Activated CD8-positive, alpha-beta memory T cell treated with anti-CD3 and anti-CD28 coated beads, Interleukin-2, amount 50 U/mL, for 48 hours (primary cell): ENCODE measurements around the gene CELSR2.

Experiments used
- DNase-seq: peaks from one replicate; pipeline ENCODE4 v3.0.0-alpha.2; 2020

The CELSR2 gene

DNA sequence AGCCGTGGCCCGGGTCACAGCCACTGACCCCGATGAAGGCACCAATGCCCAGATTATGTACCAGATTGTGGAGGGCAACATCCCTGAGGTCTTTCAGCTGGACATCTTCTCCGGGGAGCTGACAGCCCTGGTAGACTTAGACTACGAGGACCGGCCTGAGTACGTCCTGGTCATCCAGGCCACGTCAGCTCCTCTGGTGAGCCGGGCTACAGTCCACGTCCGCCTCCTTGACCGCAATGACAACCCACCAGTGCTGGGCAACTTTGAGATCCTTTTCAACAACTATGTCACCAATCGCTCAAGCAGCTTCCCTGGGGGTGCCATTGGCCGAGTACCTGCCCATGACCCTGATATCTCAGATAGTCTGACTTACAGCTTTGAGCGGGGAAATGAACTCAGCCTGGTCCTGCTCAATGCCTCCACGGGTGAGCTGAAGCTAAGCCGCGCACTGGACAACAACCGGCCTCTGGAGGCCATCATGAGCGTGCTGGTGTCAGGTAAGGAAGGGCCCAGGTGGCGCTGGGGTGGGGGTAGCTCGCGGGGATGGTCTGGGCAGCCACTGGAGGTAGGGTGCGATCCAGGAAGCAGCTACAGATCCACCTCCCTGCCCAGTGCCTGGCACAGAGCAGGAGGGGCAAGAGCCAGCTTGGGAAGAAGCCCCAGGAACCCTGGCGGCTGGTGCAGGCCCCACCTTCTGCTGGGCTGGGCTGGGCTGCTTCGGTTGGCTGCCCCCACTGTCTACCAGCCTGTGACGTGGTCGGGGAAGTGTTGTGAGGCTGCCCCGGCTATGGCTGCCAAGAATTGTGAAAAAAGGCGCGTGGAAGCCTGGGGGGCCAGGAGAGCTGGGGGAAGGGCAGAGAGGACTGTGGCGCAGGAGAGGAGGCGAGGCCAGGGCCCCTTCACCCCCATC, 3.8 kb downstream of the CELSR2 start:
- no peak for DNase-seq

GRCh38 chr1:109253803-109254620, 4.7 kb downstream of the CELSR2 start:
- no peak for DNase-seq

- DNase-seq = no peak
These were observed 5.3 kb downstream of the CELSR2 start for GRCh38 chr1:109254621-109255096.

DNA sequence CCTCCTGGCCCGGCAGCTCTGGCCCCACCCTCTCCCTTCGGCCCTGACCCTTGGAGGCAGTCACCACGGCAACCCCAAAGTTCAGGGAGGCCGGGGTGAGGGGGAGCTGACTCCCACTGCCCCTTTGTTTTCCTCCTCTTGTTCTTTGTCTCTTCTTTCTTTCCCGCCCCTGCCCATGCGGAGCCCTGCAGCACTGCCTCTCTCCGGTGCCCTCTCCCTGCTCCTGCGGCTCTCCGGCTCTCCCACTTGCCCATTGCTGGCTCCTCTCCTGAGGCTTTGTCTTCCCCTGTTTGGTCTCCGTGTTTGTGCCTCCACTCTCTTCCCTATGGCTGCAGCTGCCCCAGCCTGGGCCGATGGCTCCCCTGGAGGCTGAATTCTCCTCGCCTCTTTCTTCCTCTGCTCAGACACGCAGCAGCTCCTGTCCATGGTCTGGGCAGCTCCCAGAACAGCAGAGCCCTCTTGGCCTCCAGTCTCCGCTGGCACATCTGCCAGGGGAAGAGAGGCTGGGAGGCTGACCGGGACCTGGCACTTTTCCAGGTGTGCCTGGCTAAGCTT, 5.8 kb downstream of the CELSR2 start:
- DNase-seq = no peak

GRCh38 chr1:109255678-109256077, 6.3 kb downstream of the CELSR2 start:
- DNase-seq = no peak

GRCh38 chr1:109256085-109256484, 6.7 kb downstream of the CELSR2 start:
- no peak for DNase-seq

DNA sequence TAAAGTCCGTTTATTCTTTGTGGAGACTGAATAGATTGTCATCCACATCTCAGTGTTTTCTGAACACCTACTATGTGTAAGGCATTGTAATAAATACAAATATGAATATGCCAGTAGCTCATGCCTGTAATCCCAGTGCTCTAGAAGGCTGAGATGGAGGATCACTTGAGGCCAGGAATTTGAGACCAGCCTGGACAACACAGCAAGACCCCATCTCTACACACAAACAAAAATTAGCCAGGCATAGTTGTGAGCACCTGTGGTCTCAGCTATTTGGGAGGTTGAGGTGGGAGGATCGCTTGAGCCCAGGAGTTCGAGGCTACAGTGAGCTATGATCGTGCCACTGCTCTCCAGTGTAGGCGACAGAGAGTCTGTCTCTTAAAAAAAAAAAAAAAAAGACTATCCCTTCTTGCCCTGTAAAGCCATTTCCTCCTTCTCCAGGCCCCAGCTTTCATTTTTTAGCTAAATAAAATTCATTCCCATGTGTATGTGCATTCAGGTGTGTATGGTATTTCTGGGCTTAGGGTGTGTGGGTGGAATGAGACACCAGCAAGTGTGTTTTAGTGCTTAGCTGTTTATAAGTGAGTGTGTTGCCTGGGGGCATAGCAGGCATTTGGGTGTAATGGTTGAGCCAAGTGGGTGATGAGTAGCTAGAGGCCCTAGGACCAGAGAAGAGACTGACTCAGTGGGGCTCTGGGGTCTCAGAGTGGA, 7.8 kb downstream of the CELSR2 start:
- no peak for DNase-seq

DNA sequence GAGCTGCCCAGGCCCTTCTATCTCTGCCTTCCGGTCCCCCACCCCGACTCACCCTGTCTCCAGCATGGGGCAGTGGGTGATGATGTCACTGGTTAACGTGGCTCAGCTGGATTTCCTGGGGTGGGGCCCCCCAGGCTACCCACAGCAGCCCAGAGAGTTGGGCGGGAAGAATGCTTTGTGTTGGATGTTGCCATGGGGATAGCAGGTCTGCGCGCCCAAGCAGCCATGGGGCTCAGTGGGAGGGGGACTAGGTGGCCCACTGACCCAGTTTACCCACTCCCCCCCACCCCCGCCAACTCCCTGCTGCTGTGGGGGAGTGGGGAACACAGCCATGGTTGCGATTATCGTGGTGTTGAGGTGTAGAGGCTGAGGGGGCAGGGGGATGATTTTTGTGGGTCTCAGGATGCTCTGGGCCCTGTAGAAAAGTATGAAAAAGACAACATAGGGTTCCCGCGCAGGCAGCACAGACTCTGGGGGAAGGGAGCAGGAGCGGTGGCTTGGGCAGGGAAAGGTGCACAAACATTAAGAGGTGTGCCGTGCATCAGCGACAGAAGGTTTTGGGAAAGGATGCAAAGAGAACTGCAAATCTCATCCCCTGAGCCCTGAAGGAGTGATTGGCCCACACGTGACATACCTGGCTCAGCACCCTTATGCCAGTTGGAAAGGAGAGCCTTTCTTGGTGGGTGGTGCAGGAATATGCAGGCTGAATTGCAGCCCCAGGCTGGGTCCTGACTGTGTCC, 8.5 kb downstream of the CELSR2 start:
- DNase-seq = no peak

GRCh38 chr1:109258481-109259466, 9.4 kb downstream of the CELSR2 start:
- DNase-seq = no peak

DNA sequence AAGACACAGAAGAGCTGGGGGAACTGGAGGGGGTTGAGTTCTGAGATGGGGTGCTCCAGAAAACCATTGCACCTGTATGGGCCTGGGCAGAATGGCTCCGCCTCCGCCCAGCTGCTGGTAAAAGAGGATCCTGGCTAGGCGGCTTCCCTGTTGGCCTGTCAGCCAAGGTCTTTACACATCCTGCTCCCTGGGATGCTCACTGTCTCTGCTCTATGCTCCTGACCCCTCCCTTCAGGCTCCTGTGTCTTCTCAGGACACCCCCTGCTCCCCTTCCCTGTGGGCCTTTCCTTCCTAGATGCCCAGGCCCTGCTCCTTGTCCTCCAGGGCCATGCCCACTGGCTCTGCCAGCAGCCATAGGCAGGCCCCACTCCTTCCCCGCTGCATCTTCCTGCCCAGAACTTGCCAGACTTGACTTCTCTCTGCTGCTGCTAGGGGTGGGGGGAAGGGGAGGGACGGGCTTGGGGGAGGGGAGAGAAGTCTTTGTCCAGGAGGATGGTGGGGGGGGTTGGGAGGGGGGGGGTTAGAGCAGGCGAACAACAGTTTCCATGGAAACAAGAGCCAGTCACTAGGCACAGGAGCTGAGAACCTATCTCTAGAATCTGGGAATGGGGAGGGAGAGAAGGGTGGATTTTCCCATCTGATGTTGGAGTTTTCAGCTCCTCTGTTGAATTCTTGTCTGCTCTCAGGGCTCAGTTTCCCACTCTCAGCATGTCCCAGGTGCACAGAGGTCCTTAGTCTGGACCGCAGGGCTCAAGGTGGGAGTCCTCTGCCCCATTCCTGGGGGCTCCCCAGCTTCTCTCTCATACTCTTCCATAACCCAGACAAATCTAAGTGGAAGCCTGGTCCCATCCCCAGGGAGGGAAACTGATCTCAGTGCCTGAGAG, 10.6 kb downstream of the CELSR2 start:
- DNase-seq = no peak

- DNase-seq = no peak
These were observed 11.7 kb downstream of the CELSR2 start for GRCh38 chr1:109261006-109261405.

GRCh38 chr1:109261578-109261977, 12.2 kb downstream of the CELSR2 start:
- no peak for DNase-seq

DNA sequence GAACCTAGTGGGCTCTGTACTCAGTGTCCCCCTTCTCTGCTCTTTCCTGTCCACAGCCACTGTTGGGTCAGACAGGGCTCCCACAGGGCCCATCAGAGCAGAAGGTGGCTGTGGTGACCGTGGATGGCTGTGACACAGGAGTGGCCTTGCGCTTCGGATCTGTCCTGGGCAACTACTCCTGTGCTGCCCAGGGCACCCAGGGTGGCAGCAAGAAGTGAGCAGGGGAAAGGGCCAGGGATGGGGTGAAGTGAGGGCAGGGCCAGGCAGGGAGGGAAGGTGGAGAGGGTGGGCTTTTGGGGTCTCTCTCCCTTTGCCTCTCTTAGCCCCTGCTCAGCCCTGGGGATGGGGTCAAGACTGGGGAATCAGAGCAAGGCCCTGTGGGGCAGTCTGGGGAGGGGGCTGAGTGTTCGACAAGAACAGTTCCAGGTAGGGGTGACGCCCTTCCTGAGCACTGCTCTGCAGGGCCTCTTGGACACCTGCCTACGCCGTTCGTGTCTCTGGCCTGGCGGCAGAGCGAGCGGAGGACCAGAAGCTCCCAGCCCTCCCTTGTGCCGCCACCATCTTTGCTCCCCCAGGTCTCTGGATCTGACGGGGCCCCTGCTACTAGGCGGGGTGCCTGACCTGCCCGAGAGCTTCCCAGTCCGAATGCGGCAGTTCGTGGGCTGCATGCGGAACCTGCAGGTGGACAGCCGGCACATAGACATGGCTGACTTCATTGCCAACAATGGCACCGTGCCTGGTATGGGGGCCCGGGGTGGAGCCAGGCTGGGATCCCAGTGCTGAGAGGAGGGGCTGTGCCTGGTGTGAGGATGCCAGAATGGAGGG, 13.1 kb downstream of the CELSR2 start:
- no peak for DNase-seq

- no peak for DNase-seq
These were observed 13.9 kb downstream of the CELSR2 start for GRCh38 chr1:109263234-109263596.

- DNase-seq = peak; percentile 95
These were observed 14.4 kb downstream of the CELSR2 start for GRCh38 chr1:109263597-109264378.

DNA sequence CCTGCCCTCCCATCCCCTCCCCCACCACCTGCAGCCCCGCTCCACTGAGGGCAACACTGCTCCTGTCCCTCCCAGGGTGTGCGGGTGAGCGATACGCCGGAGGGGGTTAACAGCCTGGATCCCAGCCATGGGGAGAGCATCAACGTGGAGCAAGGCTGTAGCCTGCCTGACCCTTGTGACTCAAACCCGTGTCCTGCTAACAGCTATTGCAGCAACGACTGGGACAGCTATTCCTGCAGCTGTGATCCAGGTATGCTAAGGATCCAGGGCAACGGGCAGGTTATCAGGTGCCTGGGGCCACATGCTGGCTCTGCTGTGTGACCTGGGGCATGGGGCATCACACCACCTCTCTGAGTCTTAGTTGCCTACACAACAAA, 15.0 kb downstream of the CELSR2 start:
- no peak for DNase-seq

DNA sequence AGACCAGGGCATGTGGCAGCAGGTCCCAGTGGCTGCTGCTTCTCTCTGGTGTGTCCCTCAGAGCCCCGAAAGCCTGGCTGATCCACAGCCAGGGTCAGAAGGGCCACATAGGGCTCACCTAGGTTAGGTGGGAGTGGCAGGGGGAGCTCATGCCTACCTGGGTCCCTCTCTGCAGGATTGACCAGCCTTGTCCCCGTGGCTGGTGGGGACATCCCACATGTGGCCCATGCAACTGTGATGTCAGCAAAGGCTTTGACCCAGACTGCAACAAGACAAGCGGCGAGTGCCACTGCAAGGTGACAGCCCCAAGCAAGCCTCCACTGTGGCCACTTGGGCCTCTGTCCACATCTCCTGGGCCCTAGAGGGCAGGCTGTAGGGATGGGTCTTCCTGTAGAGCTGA, 15.7 kb downstream of the CELSR2 start:
- no peak for DNase-seq

DNA sequence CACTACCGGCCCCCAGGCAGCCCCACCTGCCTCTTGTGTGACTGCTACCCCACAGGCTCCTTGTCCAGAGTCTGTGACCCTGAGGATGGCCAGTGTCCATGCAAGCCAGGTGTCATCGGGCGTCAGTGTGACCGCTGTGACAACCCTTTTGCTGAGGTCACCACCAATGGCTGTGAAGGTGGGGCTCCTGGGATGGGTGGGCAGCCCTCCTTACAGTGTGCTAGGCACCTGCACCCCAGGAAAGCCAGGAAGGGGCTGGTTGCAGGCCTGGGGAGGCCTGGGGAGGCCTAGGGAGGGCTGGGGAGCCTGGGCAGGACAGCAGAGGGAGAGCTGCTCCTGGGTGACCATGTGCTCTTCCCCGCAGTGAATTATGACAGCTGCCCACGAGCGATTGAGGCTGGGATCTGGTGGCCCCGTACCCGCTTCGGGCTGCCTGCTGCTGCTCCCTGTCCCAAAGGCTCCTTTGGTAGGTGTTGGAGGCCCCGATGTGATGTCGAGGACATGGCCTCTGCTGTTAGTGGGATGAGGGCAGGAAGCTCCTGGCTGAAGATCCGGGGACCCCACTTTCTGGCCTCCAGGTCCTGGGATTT, 16.5 kb downstream of the CELSR2 start:
- no peak for DNase-seq
